NT2/D1 (cell line): Measurements from ENCODE around the gene NR2C2.

Experiments
- SUZ12 ChIP-seq: IDR thresholded peaks from 2 replicates; pipeline ENCODE4 v1.6.1; 2011; ENCODE audit not compliant: insufficient read length, insufficient read depth; ENCODE audit errors: extremely low read depth
- YY1 ChIP-seq: IDR thresholded peaks from 2 replicates; pipeline ENCODE4 v1.6.1; 2011; ENCODE audit not compliant: insufficient read length, insufficient read depth
- ZNF274 ChIP-seq: IDR thresholded peaks from 2 replicates; pipeline ENCODE4 v1.6.1; 2011; ENCODE audit warnings: mild to moderate bottlenecking, low read depth, low read length

DNA sequence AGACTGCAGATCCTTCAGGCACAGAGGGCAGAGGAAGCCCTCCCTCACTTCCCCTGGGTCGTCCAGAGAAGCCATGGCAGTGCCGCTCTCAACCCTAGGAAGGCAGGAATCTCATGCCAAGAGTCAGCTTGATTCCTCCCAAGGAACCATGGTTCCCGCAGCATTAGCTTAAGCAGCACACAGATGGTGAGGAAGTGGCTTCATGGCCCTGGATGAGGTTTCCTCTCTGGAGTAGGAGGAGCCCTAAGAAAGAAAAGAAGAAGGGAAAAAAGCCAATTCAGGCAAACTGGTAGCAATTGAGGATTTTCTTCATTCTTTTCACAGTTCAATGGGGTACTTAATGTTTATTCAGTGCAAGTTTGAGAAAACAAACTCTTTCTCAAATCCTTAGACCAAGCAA, 148.7 kb downstream of the NR2C2 start:
- TF ChIP-seq ZNF274, result no peak
- no peak for TF ChIP-seq SUZ12
- no peak for TF ChIP-seq YY1
